ENCODE data around the gene AGPAT3.

AGPAT3 gene

GRCh38 chr21:43927591-43928221 lies 62.7 kb downstream of the AGPAT3 start:
- Histone ChIP-seq H3K4me3 (ENCODE audit: low read length) (no peak overlapping the region), H3K9ac (ENCODE audit: low read length) (no peak overlapping the region), H3K9me3 (ENCODE audit: control insufficient read depth, low read length) (no peaks in the 10 kb centered on the region), H3K36me3 (ENCODE audit: control insufficient read depth, insufficient read depth, low read length) (no peaks in the 10 kb centered on the region), H3K27me3 (ENCODE audit: control insufficient read depth, insufficient read depth, low read length) (no peaks in the 10 kb centered on the region), H3K4me1 (ENCODE audit: control insufficient read depth, insufficient read depth, low read length) (peaks cover 35% of the 10 kb centered on the region)

- Histone ChIP-seq H3K4me1 (ENCODE audit: control insufficient read depth, insufficient read depth, low read length) (peaks cover 32% of the 10 kb centered on the region), H3K9me3 (ENCODE audit: control insufficient read depth, low read length) (no peaks in the 10 kb centered on the region), H3K4me3 (ENCODE audit: low read length) (no peak overlapping the region), H3K36me3 (ENCODE audit: control insufficient read depth, insufficient read depth, low read length) (no peaks in the 10 kb centered on the region), H3K9ac (ENCODE audit: low read length) (no peak overlapping the region), H3K27me3 (ENCODE audit: control insufficient read depth, insufficient read depth, low read length) (no peaks in the 10 kb centered on the region)
These were observed 63.5 kb downstream of the AGPAT3 start for GRCh38 chr21:43928222-43929125.

- Histone ChIP-seq H3K4me3 (ENCODE audit: low read length) (no peak overlapping the region), H3K36me3 (ENCODE audit: control insufficient read depth, insufficient read depth, low read length) (no peaks in the 10 kb centered on the region), H3K9me3 (ENCODE audit: control insufficient read depth, low read length) (no peaks in the 10 kb centered on the region), H3K27me3 (ENCODE audit: control insufficient read depth, insufficient read depth, low read length) (no peaks in the 10 kb centered on the region), H3K9ac (ENCODE audit: low read length) (no peak overlapping the region), H3K4me1 (ENCODE audit: control insufficient read depth, insufficient read depth, low read length) (peaks cover 26% of the 10 kb centered on the region)
These were observed 64.4 kb downstream of the AGPAT3 start for GRCh38 chr21:43929217-43929971.

GRCh38 chr21:43930074-43930847 lies 65.2 kb downstream of the AGPAT3 start:
- Histone ChIP-seq H3K9me3 (ENCODE audit: control insufficient read depth, low read length) (no peaks in the 10 kb centered on the region), H3K36me3 (ENCODE audit: control insufficient read depth, insufficient read depth, low read length) (no peaks in the 10 kb centered on the region), H3K4me1 (ENCODE audit: control insufficient read depth, insufficient read depth, low read length) (peaks cover 19% of the 10 kb centered on the region), H3K9ac (ENCODE audit: low read length) (no peak overlapping the region), H3K4me3 (ENCODE audit: low read length) (no peak overlapping the region), H3K27me3 (ENCODE audit: control insufficient read depth, insufficient read depth, low read length) (no peaks in the 10 kb centered on the region)

GRCh38 chr21:43930848-43931375 lies 65.9 kb downstream of the AGPAT3 start:
- H3K27me3 ChIP-seq (ENCODE audit: control insufficient read depth, insufficient read depth, low read length), result no peaks in the 10 kb centered on the region
- H3K4me3 ChIP-seq (ENCODE audit: low read length), result no peak overlapping the region
- H3K9ac ChIP-seq (ENCODE audit: low read length), result no peak overlapping the region
- H3K4me1 ChIP-seq (ENCODE audit: control insufficient read depth, insufficient read depth, low read length), result peaks cover 23% of the 10 kb centered on the region
- no peaks in the 10 kb centered on the region for H3K9me3 ChIP-seq (ENCODE audit: control insufficient read depth, low read length)
- H3K36me3 ChIP-seq (ENCODE audit: control insufficient read depth, insufficient read depth, low read length), result no peaks in the 10 kb centered on the region

- no peaks in the 10 kb centered on the region for H3K27me3 ChIP-seq (ENCODE audit: control insufficient read depth, insufficient read depth, low read length)
- H3K9me3 ChIP-seq (ENCODE audit: control insufficient read depth, low read length), result no peaks in the 10 kb centered on the region
- peaks cover 29% of the 10 kb centered on the region for H3K4me1 ChIP-seq (ENCODE audit: control insufficient read depth, insufficient read depth, low read length)
- H3K4me3 ChIP-seq (ENCODE audit: low read length), result no peak overlapping the region
- no peak overlapping the region for H3K9ac ChIP-seq (ENCODE audit: low read length)
- H3K36me3 ChIP-seq (ENCODE audit: control insufficient read depth, insufficient read depth, low read length), result no peaks in the 10 kb centered on the region
These were observed 66.5 kb downstream of the AGPAT3 start for GRCh38 chr21:43931489-43931888.

GRCh38 chr21:43932005-43932404 lies 67.0 kb downstream of the AGPAT3 start:
- Histone ChIP-seq H3K9ac (ENCODE audit: low read length) (no peak overlapping the region), H3K36me3 (ENCODE audit: control insufficient read depth, insufficient read depth, low read length) (no peaks in the 10 kb centered on the region), H3K4me1 (ENCODE audit: control insufficient read depth, insufficient read depth, low read length) (peaks cover 34% of the 10 kb centered on the region), H3K27me3 (ENCODE audit: control insufficient read depth, insufficient read depth, low read length) (no peaks in the 10 kb centered on the region), H3K9me3 (ENCODE audit: control insufficient read depth, low read length) (no peaks in the 10 kb centered on the region), H3K4me3 (ENCODE audit: low read length) (no peak overlapping the region)

- H3K36me3 ChIP-seq (ENCODE audit: control insufficient read depth, insufficient read depth, low read length), result no peaks in the 10 kb centered on the region
- no peaks in the 10 kb centered on the region for H3K9me3 ChIP-seq (ENCODE audit: control insufficient read depth, low read length)
- H3K27me3 ChIP-seq (ENCODE audit: control insufficient read depth, insufficient read depth, low read length), result no peaks in the 10 kb centered on the region
- H3K4me3 ChIP-seq (ENCODE audit: low read length), result no peak overlapping the region
- H3K4me1 ChIP-seq (ENCODE audit: control insufficient read depth, insufficient read depth, low read length), result peaks cover 33% of the 10 kb centered on the region
- H3K9ac ChIP-seq (ENCODE audit: low read length), result no peak overlapping the region
These were observed 68.2 kb downstream of the AGPAT3 start for GRCh38 chr21:43933199-43933598.

- no peaks in the 10 kb centered on the region for H3K9me3 ChIP-seq (ENCODE audit: control insufficient read depth, low read length)
- no peak overlapping the region for H3K4me3 ChIP-seq (ENCODE audit: low read length)
- H3K9ac ChIP-seq (ENCODE audit: low read length), result no peak overlapping the region
- peaks cover 33% of the 10 kb centered on the region for H3K4me1 ChIP-seq (ENCODE audit: control insufficient read depth, insufficient read depth, low read length)
- no peaks in the 10 kb centered on the region for H3K27me3 ChIP-seq (ENCODE audit: control insufficient read depth, insufficient read depth, low read length)
- no peaks in the 10 kb centered on the region for H3K36me3 ChIP-seq (ENCODE audit: control insufficient read depth, insufficient read depth, low read length)
These were observed 68.7 kb downstream of the AGPAT3 start for GRCh38 chr21:43933680-43934079.

GRCh38 chr21:43934116-43934515 lies 69.1 kb downstream of the AGPAT3 start:
- H3K9me3 ChIP-seq (ENCODE audit: control insufficient read depth, low read length), result no peaks in the 10 kb centered on the region
- no peak overlapping the region for H3K9ac ChIP-seq (ENCODE audit: low read length)
- H3K4me1 ChIP-seq (ENCODE audit: control insufficient read depth, insufficient read depth, low read length), result peaks cover 30% of the 10 kb centered on the region
- H3K36me3 ChIP-seq (ENCODE audit: control insufficient read depth, insufficient read depth, low read length), result no peaks in the 10 kb centered on the region
- no peaks in the 10 kb centered on the region for H3K27me3 ChIP-seq (ENCODE audit: control insufficient read depth, insufficient read depth, low read length)
- no peak overlapping the region for H3K4me3 ChIP-seq (ENCODE audit: low read length)
